AG20443 (cell line): Measurements from ENCODE around the gene KRTAP5-8.
"Not testable (repeated sequence)": the region's sequence is repeated elsewhere in the genome, so short reads cannot be mapped to it uniquely, and the experiment has no call there.

ENCODE experiments used
- DNase-seq: peaks from one replicate; pipeline ENCODE4 v3.0.0; 2012; ENCODE audit warnings: low spot score, mixed read lengths

Gene KRTAP5-8, protein sequence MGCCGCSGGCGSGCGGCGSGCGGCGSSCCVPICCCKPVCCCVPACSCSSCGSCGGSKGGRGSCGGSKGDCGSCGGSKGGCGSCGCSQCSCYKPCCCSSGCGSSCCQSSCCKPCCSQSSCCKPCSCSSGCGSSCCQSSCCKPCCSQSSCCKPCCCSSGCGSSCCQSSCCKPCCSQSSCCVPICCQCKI

DNA sequence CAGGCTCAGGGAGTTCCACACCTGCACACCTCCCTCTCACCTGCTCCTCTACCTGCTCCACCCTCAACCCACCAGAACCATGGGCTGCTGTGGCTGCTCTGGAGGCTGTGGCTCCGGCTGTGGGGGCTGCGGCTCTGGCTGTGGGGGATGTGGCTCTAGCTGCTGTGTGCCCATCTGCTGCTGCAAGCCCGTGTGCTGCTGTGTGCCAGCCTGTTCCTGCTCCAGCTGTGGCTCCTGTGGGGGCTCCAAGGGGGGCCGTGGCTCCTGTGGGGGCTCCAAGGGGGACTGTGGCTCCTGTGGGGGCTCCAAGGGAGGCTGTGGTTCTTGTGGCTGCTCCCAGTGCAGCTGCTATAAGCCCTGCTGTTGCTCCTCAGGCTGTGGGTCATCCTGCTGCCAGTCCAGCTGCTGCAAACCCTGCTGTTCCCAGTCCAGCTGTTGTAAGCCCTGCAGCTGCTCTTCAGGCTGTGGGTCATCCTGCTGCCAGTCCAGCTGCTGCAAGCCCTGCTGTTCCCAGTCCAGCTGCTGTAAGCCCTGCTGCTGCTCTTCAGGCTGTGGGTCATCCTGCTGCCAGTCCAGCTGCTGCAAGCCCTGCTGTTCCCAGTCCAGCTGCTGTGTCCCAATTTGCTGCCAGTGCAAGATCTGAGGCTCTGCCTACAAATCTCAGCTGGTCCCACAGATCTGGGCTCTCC lies at the start of gene KRTAP5-8:
TSS of gene KRTAP5-8 (plus strand) at position 49 of the 689 bp plus-strand sequence. CDS start at position 80, 31 bp downstream.
- not testable (repeated sequence) for DNase-seq

DNA sequence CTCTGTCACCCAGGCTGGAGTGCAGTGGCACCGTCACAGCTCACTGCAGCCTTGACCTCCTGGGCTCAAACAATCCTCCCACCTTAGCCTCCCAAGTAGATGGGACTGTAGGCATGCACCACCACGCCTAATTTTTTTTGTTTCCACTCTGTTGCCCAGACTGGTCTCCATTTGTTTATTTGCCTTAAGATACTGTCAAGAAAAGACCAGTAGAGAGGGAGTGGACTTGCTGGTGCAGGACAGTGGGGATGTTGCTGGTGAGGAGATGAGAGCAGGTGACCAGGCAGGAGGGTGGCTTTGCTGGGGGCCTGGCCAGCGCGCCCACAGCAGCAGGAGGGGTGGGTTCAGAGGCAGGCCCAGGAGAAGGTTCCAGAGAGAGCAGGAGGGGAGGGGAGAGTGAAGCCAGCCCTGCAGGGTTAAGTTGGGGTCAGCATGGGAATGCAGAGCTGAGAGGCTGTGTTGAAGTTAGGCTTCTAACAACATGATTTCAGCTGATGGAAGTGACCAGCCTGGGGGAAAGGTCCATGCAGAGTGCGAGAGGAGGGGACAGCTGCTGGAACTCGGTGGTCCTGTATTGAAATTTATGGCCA lies 49.0 kb upstream of the KRTAP5-8 start:
- no peak for DNase-seq

DNA sequence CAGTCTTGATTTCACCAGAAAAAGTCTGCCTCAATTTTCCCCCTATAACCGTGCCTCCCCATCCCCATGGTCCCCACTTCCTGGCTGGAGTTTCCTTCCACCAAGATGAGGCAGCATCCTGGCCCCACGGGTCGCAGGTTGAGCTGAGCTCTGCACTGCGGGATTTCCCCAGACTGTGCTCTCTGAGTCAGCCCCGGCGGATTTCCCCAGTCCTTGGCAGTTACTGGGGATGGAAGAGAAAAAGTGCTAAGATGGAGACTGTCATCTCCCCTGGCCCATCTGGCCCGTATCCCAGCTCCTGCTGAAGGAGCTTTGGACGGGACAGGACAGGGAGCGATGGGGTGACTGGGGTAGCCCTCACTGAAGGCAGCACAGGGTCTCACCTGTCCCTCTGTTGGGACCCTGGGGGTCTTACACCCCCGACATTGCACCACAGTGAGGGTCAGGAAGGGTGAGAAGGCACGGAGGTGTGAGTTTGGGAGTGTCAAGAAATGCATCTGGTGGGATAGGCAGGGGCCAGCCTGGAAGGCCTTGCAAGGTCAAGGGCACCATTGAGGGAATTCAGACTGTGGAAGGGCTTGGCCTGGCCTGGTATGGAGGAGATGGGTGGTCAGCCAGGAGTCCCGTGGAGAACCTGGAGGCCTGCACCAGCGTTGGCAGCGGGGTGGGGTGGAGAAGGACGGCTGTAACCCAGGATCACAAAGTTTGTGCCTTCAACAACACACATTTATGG lies 48.3 kb upstream of the KRTAP5-8 start:
- no peak for DNase-seq

DNA sequence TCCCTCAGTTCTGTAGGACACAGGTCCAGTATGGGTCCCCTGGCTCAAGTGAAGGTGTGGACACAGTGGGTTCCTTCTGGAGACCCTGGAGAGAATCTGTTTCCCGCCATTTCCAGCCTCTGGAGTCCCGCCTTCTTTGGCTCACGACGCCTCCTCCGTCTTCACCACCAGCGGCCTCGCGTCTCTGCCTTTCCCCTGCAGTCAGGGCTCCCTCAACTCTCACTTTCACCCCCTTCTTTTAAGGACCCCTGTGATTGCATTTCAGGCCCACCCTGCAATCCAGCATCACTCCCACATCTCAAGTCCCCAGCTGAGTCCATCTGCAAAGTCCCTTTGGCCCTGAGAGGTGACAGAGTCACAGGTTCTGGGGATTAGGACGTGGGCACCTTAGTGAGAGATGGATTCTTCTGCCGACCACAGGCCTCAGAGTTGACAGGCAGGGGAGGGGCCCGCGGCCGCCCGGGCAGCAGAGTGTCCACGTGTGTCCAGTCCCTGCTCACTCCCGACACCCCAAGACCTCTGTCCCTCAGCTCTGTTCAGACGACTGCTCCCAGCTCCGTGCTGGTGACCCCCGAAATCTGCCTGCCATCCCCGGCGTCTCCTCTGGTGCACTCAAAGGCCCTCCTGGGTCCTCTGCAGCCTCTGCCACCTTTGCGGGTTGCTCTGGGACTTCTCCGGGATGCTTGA lies 47.6 kb upstream of the KRTAP5-8 start:
- no peak for DNase-seq

DNA sequence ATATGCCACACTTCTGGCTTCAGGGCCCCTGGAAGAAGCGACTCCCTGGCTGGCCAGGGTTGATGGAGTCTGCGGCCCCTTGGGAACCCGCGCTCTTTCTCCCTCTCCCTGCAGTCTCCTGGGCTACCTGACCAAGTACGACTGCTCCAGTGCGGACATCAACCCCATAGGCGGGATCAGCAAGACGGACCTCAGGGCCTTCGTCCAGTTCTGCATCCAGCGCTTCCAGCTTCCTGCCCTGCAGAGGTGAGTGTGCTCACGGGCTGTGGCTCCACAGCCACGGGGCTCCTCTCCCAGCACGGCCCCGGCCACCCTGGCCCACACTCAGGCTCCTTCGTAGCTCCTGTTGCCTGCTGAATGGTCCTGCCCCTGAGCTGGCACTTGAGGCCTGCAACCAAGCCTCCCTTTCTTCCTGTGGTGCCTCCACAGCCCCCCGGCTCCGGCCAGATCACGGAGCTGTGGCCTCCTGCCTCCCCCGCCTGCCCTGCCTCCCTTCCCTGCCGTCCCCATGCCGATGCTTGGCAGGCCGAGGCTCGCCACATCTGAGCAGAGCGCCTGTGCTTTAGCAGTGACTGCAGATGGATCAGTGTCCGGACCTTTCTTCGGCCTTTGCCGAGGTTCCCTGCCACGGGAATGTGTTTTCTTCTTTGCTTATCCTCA lies 47.0 kb upstream of the KRTAP5-8 start:
- DNase-seq, result no peak

DNA sequence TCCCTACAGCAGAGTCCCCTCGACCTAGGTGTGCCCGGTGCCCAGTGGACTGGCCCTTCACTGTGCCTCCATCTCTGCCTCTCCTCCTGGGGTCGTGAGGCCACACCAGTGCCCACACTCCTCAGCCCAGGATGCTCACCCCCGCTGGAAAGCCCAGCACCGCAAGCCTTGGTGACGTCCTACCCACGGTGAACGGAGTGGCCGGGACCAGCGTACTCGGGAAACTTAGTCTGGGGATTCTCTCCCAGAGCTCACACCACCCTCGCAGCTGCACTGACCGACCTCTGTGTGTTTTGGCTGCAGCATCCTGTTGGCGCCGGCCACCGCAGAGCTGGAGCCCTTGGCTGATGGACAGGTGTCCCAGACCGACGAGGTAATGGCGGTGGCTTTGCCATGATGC lies 46.3 kb upstream of the KRTAP5-8 start:
- DNase-seq, result no peak

DNA sequence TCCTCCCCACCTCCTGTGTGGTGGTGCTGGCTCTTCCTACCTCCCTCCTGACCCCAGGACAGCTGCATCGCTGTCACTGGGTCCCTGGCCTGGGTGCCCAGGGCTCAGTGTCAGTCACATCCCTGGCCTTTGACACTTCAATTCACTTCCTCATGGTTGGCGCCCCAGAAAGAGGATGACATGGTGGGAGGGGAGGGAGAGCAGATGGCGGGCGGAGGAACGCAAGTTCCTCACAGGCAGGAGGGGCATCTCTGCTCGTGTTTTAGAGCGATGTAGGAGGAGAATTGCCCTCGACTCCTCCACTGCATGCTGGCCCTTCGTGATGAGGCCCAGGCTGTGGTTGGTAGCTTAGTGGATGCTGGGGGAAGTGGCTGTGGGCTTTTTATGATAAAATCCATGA lies 45.9 kb upstream of the KRTAP5-8 start:
- no peak for DNase-seq

DNA sequence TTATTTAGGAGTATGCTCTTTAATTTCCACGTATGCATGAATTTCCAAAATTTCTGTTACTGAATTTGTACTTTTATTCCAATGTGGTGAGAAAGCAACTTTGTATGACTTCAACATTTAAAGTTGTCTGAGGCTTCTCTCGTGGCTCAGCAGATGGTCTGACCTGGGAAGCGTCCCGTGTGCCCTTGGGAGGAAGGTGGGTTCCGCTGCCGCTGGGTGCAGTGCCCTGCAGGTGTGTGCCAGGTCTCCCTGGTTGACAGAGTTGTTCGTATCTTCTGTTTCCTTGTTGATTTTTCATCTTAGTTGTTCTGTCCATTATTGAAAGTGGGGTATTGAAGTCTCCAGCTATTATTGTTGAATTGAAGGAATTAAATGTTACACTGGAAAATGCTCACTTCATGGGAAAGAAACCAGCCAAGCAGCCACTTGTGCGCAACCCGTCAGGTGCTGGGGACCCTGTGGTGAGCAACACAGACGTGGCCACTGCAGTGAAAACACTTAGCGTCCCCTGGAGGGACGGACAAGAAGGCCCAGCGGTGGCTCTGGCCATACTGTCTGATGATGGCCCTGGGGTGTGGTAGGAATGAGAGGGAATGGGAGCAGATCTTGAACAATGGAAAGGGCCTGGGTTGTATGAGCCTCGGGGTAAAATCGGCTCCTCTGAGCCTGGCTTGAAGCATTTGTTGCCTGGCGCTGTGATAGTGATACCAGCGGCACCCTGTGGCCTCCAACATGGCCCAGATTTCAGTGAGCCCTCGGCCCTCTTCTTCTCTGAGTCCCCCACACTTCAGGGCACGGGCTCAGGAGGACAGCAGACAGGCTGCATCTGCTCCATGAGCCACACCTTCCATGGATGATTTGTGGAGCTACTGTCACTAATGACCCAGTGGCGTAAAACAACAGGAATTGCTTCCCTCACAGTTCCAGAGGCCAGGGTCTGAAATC lies 42.3 kb upstream of the KRTAP5-8 start:
- DNase-seq, result no peak

DNA sequence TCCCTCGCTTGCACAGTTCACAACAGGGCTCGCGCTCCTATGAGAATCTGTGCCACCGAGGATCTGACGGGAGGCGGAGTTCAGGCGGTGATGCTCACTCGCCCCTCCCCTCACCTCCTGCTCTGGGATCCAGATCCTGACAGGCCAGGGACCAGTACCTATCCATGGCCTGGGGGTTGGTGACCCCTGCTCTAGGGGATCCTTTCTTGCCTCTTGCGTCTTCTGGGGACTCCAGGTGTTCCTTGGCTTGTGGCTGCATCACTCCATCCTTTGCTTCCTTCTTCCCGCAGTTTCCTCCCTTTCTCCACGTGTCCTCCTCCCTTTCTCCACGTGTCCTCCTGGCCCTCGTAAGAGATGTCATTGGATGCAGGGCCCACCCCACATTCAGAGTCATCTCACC lies 41.4 kb upstream of the KRTAP5-8 start:
- no peak for DNase-seq

DNA sequence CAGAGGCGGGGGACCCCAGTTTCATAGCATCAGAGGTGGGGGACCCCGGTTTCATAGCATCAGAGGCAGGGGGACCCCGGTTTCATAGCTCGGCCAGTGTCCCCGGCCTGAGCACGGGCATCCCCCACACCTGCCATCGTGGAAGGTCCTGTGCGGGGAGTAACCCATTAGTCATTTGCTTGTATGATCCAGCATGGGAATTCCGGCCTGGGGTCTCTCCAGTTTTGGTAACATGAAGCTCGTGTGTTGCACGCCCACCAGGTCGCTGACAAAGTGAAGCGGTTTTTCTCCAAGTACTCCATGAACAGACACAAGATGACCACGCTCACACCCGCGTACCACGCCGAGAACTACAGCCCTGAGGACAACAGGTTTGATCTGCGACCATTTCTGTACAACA lies 39.7 kb upstream of the KRTAP5-8 start:
- no peak for DNase-seq

DNA sequence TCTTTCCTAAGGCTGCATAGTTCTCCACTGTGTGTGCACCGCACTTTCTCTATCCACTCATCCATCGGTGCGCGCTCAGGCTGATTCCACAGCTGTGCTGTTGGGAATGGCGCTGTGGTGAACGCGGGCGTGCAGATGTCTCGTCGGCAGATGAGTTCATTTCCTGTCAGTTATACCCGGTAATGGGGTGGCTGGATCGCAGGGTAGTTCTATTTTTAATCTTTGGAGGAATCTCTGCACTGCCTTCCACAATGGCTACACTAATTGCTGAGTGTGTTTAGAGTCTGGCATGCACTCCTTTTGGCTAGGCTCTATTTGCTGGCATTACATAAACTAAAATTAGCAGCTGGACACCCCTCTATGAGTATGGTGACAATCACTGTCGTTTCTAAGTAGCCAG lies 38.7 kb upstream of the KRTAP5-8 start:
- no peak for DNase-seq

DNA sequence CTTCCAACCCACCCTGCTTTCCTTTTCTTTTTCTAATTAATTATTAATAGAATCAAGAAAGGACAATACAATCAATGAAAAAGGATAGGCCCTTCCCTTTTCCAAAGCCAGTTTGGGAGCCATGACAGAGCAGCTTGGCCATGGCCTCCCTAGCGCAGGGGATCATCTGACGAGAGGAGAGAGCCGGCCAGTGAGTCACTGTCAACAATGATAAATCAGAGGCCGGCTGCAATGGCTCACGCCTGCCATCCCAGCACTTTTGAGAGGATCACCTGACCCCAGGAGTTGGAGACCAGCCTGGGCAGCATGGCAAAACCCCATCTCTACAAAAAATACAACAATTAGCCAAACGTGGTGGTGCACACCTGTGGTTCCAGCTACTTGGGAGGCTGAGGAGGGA lies 38.3 kb upstream of the KRTAP5-8 start:
- no peak for DNase-seq

DNA sequence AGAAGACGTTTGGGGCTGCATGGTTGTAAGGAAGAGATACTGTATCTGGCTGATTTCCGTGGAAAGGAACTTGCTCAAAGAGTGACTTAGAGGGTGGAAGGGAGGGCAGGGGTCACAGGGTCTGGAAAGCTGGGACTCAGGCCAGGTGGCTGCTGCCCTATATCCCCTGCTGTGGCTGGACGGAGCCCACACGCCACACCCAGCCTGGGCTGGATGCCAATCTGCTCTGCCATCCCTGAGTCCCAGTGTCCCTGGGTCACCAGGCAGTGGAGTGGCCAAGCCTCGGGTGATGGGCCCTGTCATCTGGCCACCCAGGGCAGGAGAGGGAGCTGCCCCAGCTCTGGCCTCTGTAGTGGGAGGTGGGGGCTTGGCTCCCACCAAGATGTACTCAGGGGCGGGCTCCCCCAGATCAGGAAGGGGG lies 37.2 kb upstream of the KRTAP5-8 start:
- DNase-seq, result no peak

DNA sequence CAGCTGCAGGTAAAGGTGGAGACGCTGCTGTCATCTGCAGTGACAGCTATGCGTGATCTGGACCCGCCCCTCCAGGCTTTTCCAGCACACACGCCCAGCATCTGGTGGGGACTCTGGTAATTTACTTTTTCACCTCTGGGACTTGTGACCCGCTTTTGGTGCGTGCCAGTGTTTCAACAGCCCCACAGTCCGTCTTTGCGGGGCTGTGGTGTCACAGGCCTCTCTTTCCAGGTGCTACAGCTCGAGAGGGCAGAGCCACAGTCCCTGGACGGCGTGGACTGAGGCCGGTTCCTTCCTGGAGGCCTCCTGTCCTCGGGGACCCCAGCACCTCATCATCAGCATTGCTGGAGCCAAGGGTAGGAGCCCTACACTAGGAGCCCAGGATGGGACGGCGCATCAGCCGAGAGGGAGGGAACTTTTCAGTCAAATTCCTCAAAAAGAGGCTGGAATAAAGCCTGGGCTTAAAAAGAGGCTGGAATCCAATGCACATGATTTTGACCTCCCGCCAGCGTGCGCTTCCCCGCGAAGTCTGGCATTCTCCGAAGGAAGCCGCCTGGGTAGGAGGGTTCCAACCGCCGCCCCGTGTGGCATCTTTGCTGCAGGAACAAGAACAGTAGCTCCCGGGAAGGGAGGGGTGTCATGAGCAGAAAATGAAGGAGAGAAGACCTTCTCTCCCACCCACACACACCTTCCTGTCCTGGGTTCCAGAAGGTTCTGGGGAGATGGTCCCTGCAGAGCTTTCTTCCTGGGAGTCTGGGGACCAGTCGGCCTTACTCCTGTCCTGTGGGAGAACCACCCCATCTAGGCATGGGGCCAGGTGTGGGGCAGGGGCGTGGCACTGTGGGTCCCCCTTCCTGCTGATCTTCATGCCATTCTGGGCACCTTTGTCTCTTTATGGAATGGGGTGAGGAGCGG lies 36.5 kb upstream of the KRTAP5-8 start:
- DNase-seq, result no peak

DNA sequence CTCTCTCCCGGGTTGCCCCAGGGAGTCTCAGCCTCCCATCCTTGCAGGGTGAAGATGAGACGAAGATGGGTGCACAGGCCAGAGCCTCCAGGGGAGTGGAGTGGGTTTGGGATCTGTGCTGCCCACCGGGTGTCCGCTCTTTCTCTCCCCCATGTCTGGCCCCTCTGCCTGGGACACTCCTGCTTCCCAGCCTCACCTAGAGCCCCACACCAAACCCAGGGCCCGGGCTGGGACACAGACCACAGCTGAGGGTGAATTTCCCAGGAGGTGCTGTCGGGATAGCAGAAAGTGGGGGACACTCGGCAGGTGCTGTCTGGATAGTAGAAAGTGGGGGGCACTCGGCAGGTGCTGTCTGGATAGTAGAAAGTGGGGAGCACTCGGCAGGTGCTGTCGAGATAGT lies 35.8 kb upstream of the KRTAP5-8 start:
- DNase-seq, result no peak

DNA sequence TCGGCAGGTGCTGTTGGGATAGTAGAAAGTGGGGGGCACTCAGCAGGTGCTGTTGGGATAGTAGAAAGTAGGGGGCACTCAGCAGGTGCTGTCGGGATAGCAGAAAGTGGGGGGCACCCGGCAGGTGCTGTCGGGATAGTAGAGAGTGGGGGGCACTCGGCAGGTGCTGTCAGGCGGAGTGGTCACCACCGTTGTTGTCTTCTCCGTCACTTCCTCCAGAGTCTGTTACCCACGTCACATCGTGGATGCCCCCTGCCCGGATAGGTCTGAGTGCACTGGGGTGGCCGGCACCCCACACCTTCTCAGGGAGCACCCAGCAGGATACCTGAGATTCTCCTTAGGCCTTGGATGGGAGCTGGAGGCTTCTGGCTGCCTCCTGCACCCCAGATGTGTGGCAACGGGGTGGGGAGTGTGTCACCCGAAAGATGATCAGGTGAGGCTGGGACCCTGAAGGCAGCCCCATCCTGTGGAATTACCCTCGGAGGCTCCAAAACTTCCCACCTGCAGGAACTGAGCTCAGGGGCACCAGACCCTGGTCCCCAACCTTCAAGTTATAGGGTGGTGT lies 34.9 kb upstream of the KRTAP5-8 start:
- no peak for DNase-seq

DNA sequence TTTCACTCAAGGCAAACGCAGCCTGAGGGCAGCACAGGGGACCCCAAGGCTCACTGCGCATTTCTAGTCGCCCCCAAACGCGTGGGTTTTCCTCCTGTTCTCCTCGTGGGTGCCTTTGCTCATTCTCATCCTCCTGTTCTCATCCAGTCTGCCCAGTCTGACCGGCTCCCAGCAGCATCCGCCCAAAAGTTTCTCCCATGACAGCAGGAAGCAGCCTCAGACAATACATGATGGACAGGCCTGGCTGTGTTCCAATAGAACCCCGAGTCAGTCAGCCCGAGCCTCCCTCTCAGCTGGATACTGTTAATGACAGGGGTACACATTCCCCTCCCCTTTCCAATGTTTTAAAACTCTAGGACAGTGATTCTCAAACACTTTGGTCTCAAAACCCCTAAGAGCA lies 33.3 kb upstream of the KRTAP5-8 start:
- DNase-seq, result no peak

DNA sequence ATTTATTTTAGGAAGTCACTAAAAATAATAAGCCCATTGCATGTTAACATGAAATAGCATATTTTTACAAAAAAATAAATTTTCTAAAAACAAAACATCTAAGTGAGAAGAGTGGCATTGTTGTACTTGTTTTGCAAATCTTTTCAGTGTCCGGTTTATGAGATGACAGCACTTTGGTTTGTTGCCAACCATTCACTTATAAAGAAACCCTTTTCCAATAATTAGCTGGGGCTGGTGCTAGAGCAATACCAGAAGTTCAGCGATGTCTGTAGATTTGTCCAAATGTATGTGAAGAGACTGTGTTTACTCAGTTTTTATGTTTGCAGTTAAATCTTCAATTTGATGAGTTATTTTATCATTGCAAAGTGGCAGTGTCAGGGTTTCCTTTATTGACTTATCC lies 32.8 kb upstream of the KRTAP5-8 start:
- DNase-seq, result no peak

DNA sequence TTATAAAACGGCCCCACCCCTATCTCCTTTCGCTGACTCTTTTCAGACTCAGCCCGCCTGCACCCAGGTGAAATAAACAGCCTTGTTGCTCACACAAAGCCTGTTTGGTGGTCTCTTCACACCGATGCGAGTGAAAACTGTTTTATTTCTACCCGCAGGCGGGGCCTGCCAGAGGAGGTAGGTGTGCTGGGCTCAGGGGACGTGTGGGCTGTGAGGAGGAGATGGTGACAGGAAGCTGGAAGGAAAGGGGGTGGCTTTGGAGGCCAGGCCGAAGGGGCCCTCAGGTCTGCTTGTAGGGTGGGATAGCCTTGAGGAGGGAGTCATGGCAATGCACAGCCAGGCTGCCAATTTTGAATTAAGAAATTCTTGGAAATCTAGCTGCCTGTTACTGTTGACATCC lies 32.0 kb upstream of the KRTAP5-8 start:
- no peak for DNase-seq
